Hepatocyte (in vitro differentiated cells): ENCODE results near the gene VKORC1L1. TPM values are rescaled to one million over a fixed set of nuclear protein-coding genes. Genes with fewer than 3 reads are reported as not detected.
"Not testable (repeated sequence)": the region's sequence is repeated elsewhere in the genome, so short reads cannot be mapped to it uniquely, and the experiment has no call there.

ENCODE experiments used
- DNase-seq: peaks from one replicate; pipeline ENCODE4 v3.0.0-alpha.2; 2016; ENCODE audit warnings: low spot score
- H2AFZ ChIP-seq: fragments of 200-600 bp; sonication (generic); 2 replicates; pipeline ENCODE4 v1.6.0; 2016; ENCODE audit warnings: antibody characterized with exemption, mild to moderate bottlenecking
- H3K27ac ChIP-seq: fragments of 200-600 bp; sonication (generic); 2 replicates; pipeline ENCODE4 v1.5.1; 2016; ENCODE audit warnings: mild to moderate bottlenecking
- H3K27me3 ChIP-seq: fragments of 200-600 bp; sonication (generic); 2 replicates; pipeline ENCODE4 v1.6.1; 2016
- H3K36me3 ChIP-seq: fragments of 200-600 bp; sonication (generic); replicated peaks from 2 replicates; pipeline ENCODE4 v1.5.1; 2016; ENCODE audit warnings: low read depth; ENCODE audit not compliant: insufficient read depth
- H3K4me1 ChIP-seq: fragments of 200-600 bp; sonication (generic); 2 replicates; pipeline ENCODE4 v1.5.1; 2016; ENCODE audit warnings: mild to moderate bottlenecking, moderate library complexity; ENCODE audit not compliant: insufficient read depth
- H3K4me2 ChIP-seq: fragments of 200-600 bp; sonication (generic); 2 replicates; pipeline ENCODE4 v1.6.0; 2016
- H3K4me3 ChIP-seq: fragments of 200-600 bp; sonication (generic); 2 replicates; pipeline ENCODE4 v1.5.1; 2016; ENCODE audit warnings: mild to moderate bottlenecking
- H3K79me2 ChIP-seq: fragments of 200-600 bp; sonication (generic); 2 replicates; pipeline ENCODE4 v1.6.0; 2017; ENCODE audit warnings: mild to moderate bottlenecking
- H3K9me2 ChIP-seq: fragments of 200-600 bp; sonication (generic); replicated peaks from 2 replicates; pipeline ENCODE4 v1.6.0; 2017; ENCODE audit warnings: mild to moderate bottlenecking; ENCODE audit not compliant: insufficient read depth
- H3K9me3 ChIP-seq: fragments of 200-600 bp; sonication (generic); 2 replicates; pipeline ENCODE4 v1.5.1; 2016; ENCODE audit warnings: low read depth, mild to moderate bottlenecking
- H4K20me1 ChIP-seq: fragments of 200-600 bp; sonication (generic); 2 replicates; pipeline ENCODE4 v1.6.0; 2016; ENCODE audit warnings: mild to moderate bottlenecking; ENCODE audit not compliant: insufficient read depth, poor library complexity, severe bottlenecking
- WGBS: methylation state at CpG from one replicate; pipeline ENCODE4 v1.1.6; 2016; ENCODE audit warnings: low lambda C conversion rate; ENCODE audit errors: missing lambda C conversion rate; 5-methylcytosine and 5-hydroxymethylcytosine counted together
- polyA plus RNA-seq: library from polyadenylated mRNA; unstranded; fragments of >200 nt; fragmentation: Nextera tagmentation; extraction: Ambion mirVana; gene quantifications from 2 replicates; pipeline ENCODE4 v1.2.1, GENCODE V29; 2016
- total RNA-seq: library from RNA; depleted of rRNA; stranded (reverse); fragments of >200 nt; gene quantifications from 2 replicates; pipeline ENCODE4 v1.2.3, GENCODE V29; 2014

Gene VKORC1L1
- total and polyA plus RNA-seq, 2 experiments from 2014 or later, result 22.2 to 23.5 TPM

- H3K9me2 ChIP-seq, H3K4me1 ChIP-seq, H2AFZ ChIP-seq, H3K27me3 ChIP-seq, H3K36me3 ChIP-seq, H4K20me1 ChIP-seq, H3K4me3 ChIP-seq, H3K27ac ChIP-seq, H3K4me2 ChIP-seq, H3K79me2 ChIP-seq, H3K9me3 ChIP-seq, DNase-seq: not testable (repeated sequence)
- WGBS, result 69% methylated on average over 4 of the region's 5 CpGs
Observed at GRCh38 chr7:65857321-65857894, 15.5 kb upstream of the VKORC1L1 start.

DNA sequence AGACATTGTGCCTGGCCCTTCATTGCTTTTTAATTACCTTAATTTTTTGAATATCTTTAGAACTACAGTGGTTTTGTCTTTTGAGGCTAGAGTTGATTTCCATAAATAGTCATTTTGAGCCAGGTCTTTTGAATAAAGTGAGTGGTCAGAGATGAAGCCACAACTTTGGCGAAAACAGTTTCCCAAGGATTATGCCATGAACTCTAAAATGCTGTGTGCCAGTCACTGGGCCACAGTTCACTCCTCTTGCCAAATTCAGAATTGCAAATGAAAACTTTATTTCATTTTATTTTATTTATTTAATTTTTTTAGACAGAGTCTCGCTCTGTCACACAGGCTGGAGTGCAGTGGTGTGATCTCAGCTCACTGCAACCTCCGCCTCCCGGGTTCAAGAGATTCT is 14.2 kb upstream of the VKORC1L1 start:
- H3K4me3 ChIP-seq, H3K4me1 ChIP-seq, H3K9me3 ChIP-seq, DNase-seq, H3K9me2 ChIP-seq, H4K20me1 ChIP-seq, H3K27ac ChIP-seq, H3K4me2 ChIP-seq, H3K36me3 ChIP-seq, H2AFZ ChIP-seq, H3K27me3 ChIP-seq, H3K79me2 ChIP-seq: not testable (repeated sequence)
- 98% methylated on average over 4 of the region's 4 CpGs for WGBS

DNA sequence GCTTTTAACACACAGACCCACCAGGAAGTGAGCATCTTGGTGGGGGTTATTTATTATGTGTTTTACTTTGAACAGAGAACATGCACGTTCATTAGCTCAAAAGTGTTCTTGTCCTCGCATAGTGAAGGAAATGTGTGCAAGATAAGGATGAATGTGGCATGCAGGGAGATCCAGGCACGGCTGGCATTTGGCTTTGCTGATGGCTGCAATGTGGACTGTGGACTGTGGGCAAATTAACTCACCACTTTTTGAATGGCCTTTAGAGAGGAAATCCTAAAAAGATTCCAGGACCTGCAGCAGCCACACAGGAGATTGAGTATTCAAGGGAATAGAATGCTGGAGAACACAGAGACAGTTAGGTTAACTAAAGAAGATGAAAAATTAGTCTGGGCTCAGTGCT is 6.6 kb upstream of the VKORC1L1 start:
- not testable (repeated sequence) for H3K4me1 ChIP-seq, H3K36me3 ChIP-seq, H3K4me2 ChIP-seq, H4K20me1 ChIP-seq, DNase-seq, H3K27ac ChIP-seq, H3K4me3 ChIP-seq, H3K79me2 ChIP-seq, H3K9me3 ChIP-seq, H2AFZ ChIP-seq, H3K9me2 ChIP-seq, H3K27me3 ChIP-seq
- 67% methylated on average over 3 of the region's 3 CpGs for WGBS

DNA sequence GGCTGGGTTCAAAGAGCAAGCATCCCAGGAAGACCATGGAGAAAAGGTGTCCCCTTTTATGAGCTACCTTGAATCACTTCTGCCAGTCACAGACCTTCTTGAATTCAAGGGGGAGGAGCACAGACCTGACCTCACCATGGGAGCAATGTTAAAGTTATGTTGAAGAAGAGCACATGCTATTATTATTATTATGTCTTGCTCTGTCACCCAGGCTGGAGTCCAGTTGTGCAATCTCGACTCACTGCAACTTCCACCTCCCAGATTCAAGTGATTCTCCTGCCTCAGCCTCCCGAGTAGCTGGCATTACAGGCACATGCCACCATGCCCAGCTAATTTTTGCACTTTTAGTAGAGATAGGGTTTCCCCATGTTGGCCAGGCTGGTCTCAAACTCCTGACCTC is 5.2 kb upstream of the VKORC1L1 start:
- not testable (repeated sequence) for H3K27ac ChIP-seq, H3K4me1 ChIP-seq, H3K4me3 ChIP-seq, H4K20me1 ChIP-seq, H3K4me2 ChIP-seq, H3K9me2 ChIP-seq, H3K27me3 ChIP-seq, DNase-seq, H3K36me3 ChIP-seq, H3K79me2 ChIP-seq, H3K9me3 ChIP-seq, H2AFZ ChIP-seq
- WGBS, result 93% methylated on average over 2 of the region's 2 CpGs

- H4K20me1 ChIP-seq, H3K36me3 ChIP-seq, H3K27me3 ChIP-seq, H3K9me3 ChIP-seq, H3K4me3 ChIP-seq, H3K9me2 ChIP-seq, H3K4me1 ChIP-seq, H3K79me2 ChIP-seq, H3K4me2 ChIP-seq, H2AFZ ChIP-seq, H3K27ac ChIP-seq: not testable (repeated sequence)
- peak; percentile 32 for DNase-seq
- WGBS, result 62% methylated on average over 5 of the region's 5 CpGs
Observed at GRCh38 chr7:65869312-65869711, 3.6 kb upstream of the VKORC1L1 start.

- not testable (repeated sequence) for H3K9me3 ChIP-seq, H3K4me1 ChIP-seq, H2AFZ ChIP-seq, H4K20me1 ChIP-seq, H3K9me2 ChIP-seq, H3K27me3 ChIP-seq, H3K27ac ChIP-seq, H3K36me3 ChIP-seq, H3K4me3 ChIP-seq, H3K4me2 ChIP-seq, DNase-seq
- H3K79me2 ChIP-seq, result peaks cover 28% of the 10 kb centered on the region
- 87% methylated on average over 2 of the region's 2 CpGs for WGBS
Observed at GRCh38 chr7:65871451-65871850, 1.4 kb upstream of the VKORC1L1 start.

DNA sequence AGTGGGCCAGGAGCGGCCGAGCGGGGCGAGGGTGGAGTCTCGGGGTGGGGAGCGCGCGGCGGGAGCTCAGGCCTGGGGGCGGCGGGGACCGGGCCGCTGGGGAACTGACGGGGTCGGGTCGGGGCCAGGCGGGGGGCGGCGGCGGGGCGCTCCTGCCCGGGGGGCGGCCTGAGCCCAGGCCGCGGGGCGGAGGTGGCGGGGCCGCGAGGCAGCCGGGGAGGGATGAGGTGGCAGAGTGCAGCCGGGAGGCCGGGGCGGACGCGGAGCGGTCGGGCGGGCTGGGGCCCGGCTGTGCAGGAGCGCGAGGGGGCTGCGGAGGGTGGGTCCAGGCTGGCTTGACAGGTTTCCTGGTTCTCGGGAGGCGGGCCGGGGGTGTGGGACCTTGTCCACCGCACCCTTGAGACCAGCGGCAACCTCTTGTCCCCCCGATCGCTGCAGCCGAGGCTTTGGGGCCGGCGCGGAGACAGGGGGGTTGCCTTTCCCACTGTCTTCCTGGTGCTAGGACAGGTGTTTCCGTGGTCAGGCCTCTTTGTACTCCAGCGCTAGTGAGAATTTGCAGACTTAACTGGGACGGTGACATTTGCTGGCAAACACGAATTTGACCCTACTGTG is 814 bp downstream of the VKORC1L1 start:
- H3K4me1 ChIP-seq, H3K9me3 ChIP-seq, H4K20me1 ChIP-seq, H3K9me2 ChIP-seq, H3K27me3 ChIP-seq, H3K36me3 ChIP-seq: not testable (repeated sequence)
- H2AFZ ChIP-seq, result peak overlapping the region; percentile 99
- peak overlapping the region; percentile 90 for H3K4me2 ChIP-seq
- peak overlapping the region; percentile 96 for H3K4me3 ChIP-seq
- peak overlapping the region; percentile 95 for H3K27ac ChIP-seq
- WGBS, result 2% methylated on average over 17 of the region's 57 CpGs
- H3K79me2 ChIP-seq, result peaks cover 48% of the 10 kb centered on the region
- peak; percentile 46 for DNase-seq

- not testable (repeated sequence) for H3K27me3 ChIP-seq, H3K36me3 ChIP-seq, H3K27ac ChIP-seq, DNase-seq, H2AFZ ChIP-seq, H3K4me2 ChIP-seq, H3K9me2 ChIP-seq, H3K4me3 ChIP-seq, H4K20me1 ChIP-seq, H3K9me3 ChIP-seq, H3K4me1 ChIP-seq
- WGBS, result 81% methylated on average over 4 of the region's 4 CpGs
- H3K79me2 ChIP-seq, result peaks cover 55% of the 10 kb centered on the region
Observed at GRCh38 chr7:65875715-65876114, 2.8 kb downstream of the VKORC1L1 start.

DNA sequence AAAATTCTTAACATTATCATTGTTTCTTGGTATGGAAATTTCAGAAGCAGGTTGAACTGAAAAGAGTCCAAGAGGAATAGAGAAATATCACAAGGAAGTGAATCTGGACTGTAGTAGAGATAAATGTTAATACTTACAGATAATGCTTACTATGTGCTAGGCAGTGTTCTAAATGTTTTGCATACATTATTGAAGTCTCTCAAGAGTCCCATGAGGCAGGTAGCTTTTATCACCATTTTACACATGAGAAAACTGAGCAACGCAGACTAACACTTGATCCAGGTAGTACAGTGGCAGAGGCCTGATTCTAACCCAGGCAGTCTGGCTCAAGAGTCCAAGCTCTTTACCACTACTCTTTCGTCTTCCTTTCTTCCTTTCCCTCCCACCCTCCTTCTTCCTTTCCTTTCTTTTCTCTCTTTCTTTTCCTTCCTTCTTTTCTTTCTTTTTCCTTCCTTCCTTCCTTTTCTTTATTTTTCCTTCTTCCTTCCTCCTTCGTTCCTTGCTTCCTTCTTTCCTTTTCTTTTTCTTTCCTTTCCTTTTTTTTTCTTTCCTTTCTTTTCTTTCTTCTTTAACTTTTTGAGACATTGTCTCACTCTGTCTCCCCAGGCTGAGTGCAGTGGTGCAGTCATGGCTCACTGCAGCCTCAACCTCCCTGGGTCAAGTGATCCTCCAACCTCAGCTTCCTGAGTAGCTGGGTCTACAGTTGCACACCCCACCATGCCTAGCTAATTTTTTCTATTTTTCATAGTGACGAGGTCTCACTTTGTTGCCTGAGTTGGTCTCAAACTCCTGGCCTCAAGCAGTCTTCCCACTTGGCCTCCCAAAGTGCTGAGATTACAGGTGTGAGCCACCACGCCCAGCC is 6.6 kb downstream of the VKORC1L1 start:
- DNase-seq, H3K36me3 ChIP-seq, H4K20me1 ChIP-seq, H3K27me3 ChIP-seq, H3K4me3 ChIP-seq, H3K4me2 ChIP-seq, H2AFZ ChIP-seq, H3K4me1 ChIP-seq, H3K9me2 ChIP-seq, H3K9me3 ChIP-seq: not testable (repeated sequence)
- WGBS, result 76% methylated on average over 5 of the region's 5 CpGs
- peaks cover 73% of the 10 kb centered on the region for H3K79me2 ChIP-seq
- peak overlapping the region; percentile 50 for H3K27ac ChIP-seq
